ENCODE measurements around the gene GAGE12D.
"Not testable (repeated sequence)": the region's sequence is repeated elsewhere in the genome, so short reads cannot be mapped to it uniquely, and the experiment has no call there.

Gene GAGE12D

DNA sequence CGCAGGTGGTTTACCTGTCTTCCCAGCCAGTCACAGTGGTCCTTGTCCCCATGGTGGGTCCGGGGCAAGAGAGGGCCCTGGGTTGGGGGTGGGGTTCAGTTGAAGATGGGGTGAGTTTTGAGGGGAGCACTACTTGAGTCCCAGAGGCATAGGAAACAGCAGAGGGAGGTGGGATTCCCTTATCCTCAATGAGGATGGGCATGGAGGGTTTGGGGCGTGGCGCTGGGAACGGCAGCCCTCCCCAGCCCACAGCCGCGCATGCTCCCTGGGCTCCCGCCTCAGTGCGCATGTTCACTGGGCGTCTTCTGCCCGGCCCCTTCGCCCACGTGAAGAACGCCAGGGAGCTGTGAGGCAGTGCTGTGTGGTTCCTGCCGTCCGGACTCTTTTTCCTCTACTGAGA lies at the start of gene GAGE12D:
Gene GAGE12D, plus strand, starts transcription at position 301 of the 400 bp plus-strand sequence. CDS start 1,155 bp downstream, outside the sequence.
- H3K36me3 ChIP-seq (ENCODE audit: control insufficient read depth in 2 of 2, insufficient read depth in 1 of 2, low read length in 2 of 2); CTCF ChIA-PET; H3K4me3 ChIP-seq (ENCODE audit: low read depth, low read length); H3K4me1 ChIP-seq (ENCODE audit: control insufficient read depth, insufficient read depth, low read length); H3K9me3 ChIP-seq (ENCODE audit: control insufficient read depth, insufficient read depth, low read depth, low read length); POLR2A ChIA-PET; H3K27ac ChIP-seq (ENCODE audit: extremely low read depth, low read depth, low read length): not testable (repeated sequence)

GRCh38 chrX:49531877-49532276 lies 9.7 kb upstream of the GAGE12D start, which contains the start of gene GAGE12C:
GAGE12C (plus strand) TSS chrX:49532177; CDS start chrX:49533332, 1,155 bp downstream.
- CTCF ChIA-PET; H3K4me1 ChIP-seq (ENCODE audit: control insufficient read depth, insufficient read depth, low read length); H3K36me3 ChIP-seq (ENCODE audit: control insufficient read depth in 2 of 2, insufficient read depth in 1 of 2, low read length in 2 of 2); H3K27ac ChIP-seq (ENCODE audit: extremely low read depth, low read depth, low read length); H3K4me3 ChIP-seq (ENCODE audit: low read depth, low read length); H3K9me3 ChIP-seq (ENCODE audit: control insufficient read depth, insufficient read depth, low read depth, low read length); POLR2A ChIA-PET: not testable (repeated sequence)

GRCh38 chrX:49550989-49551388 lies 9.5 kb downstream of the GAGE12D start, which contains the start of gene GAGE12E:
GAGE12E (plus strand) TSS chrX:49551289; CDS start chrX:49552444, 1,155 bp downstream.
- H3K27ac ChIP-seq (ENCODE audit: extremely low read depth, low read depth, low read length); POLR2A ChIA-PET; H3K36me3 ChIP-seq (ENCODE audit: control insufficient read depth in 2 of 2, insufficient read depth in 1 of 2, low read length in 2 of 2); CTCF ChIA-PET; H3K9me3 ChIP-seq (ENCODE audit: control insufficient read depth, insufficient read depth, low read depth, low read length); H3K4me1 ChIP-seq (ENCODE audit: control insufficient read depth, insufficient read depth, low read length); H3K4me3 ChIP-seq (ENCODE audit: low read depth, low read length): not testable (repeated sequence)

- POLR2A ChIA-PET; CTCF ChIA-PET; H3K4me1 ChIP-seq (ENCODE audit: control insufficient read depth, insufficient read depth, low read length); H3K36me3 ChIP-seq (ENCODE audit: control insufficient read depth in 2 of 2, insufficient read depth in 1 of 2, low read length in 2 of 2); H3K4me3 ChIP-seq (ENCODE audit: low read depth, low read length); H3K27ac ChIP-seq (ENCODE audit: extremely low read depth, low read depth, low read length); H3K9me3 ChIP-seq (ENCODE audit: control insufficient read depth, insufficient read depth, low read depth, low read length): not testable (repeated sequence)
These were observed 19.0 kb downstream of the GAGE12D start, which contains the start of gene GAGE12F for GRCh38 chrX:49560542-49560941. GAGE12F (plus strand) TSS chrX:49560842; CDS start chrX:49561997, 1,155 bp downstream.

DNA sequence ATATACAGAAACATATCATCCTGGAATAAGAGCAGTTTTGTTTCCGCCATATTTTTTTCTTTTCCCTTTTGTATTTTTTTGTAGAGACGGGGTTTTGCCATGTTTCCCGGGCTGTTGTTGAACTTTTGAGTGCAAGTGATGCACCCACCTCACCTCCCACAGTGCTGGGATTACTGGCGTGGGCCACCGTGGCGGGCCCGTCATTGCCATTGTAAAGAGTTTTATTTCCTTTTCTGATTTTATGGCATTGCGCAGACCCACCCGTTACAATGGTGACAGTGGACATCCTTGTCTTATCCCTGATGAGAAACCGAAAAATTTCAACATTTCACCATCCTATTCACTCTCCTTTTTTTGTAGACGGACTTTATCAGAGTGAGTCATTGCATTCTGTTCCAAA lies 27.2 kb downstream of the GAGE12D start:
- CTCF ChIA-PET; H3K9me3 ChIP-seq (ENCODE audit: control insufficient read depth, insufficient read depth, low read depth, low read length); H3K36me3 ChIP-seq (ENCODE audit: control insufficient read depth in 2 of 2, insufficient read depth in 1 of 2, low read length in 2 of 2); H3K4me3 ChIP-seq (ENCODE audit: low read depth, low read length); H3K4me1 ChIP-seq (ENCODE audit: control insufficient read depth, insufficient read depth, low read length); POLR2A ChIA-PET; H3K27ac ChIP-seq (ENCODE audit: extremely low read depth, low read depth, low read length): not testable (repeated sequence)

DNA sequence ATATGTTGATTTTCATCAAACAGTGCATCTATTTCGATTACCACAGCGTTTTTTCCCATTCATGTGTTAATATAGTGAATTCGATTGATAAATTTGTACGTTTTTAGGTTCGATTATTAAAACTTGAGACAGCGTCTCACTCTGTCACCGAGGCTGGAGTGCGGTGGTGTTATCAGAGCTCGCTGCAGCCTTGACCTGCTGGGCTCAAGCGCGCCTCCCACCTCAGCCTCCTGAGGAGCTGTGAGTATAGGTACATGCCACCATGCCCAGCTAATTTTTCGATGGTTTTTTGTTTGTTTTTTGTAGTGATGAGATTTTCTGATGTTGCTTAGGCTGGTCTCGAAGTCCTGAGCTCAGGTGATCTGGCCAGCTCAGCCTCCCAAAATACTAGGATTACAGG lies 27.6 kb downstream of the GAGE12D start:
- H3K36me3 ChIP-seq (ENCODE audit: control insufficient read depth in 2 of 2, insufficient read depth in 1 of 2, low read length in 2 of 2); H3K27ac ChIP-seq (ENCODE audit: extremely low read depth, low read depth, low read length); H3K9me3 ChIP-seq (ENCODE audit: control insufficient read depth, insufficient read depth, low read depth, low read length); H3K4me3 ChIP-seq (ENCODE audit: low read depth, low read length); CTCF ChIA-PET; POLR2A ChIA-PET; H3K4me1 ChIP-seq (ENCODE audit: control insufficient read depth, insufficient read depth, low read length): not testable (repeated sequence)

DNA sequence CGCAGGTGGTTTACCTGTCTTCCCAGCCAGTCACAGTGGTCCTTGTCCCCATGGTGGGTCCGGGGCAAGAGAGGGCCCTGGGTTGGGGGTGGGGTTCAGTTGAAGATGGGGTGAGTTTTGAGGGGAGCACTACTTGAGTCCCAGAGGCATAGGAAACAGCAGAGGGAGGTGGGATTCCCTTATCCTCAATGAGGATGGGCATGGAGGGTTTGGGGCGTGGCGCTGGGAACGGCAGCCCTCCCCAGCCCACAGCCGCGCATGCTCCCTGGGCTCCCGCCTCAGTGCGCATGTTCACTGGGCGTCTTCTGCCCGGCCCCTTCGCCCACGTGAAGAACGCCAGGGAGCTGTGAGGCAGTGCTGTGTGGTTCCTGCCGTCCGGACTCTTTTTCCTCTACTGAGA lies 28.6 kb downstream of the GAGE12D start, which contains the start of gene GAGE12G:
Gene GAGE12G, plus strand, starts transcription at position 301 of the 400 bp plus-strand sequence. CDS start 1,155 bp downstream, outside the sequence.
- CTCF ChIA-PET; POLR2A ChIA-PET; H3K36me3 ChIP-seq (ENCODE audit: control insufficient read depth in 2 of 2, insufficient read depth in 1 of 2, low read length in 2 of 2); H3K27ac ChIP-seq (ENCODE audit: extremely low read depth, low read depth, low read length); H3K9me3 ChIP-seq (ENCODE audit: control insufficient read depth, insufficient read depth, low read depth, low read length); H3K4me3 ChIP-seq (ENCODE audit: low read depth, low read length); H3K4me1 ChIP-seq (ENCODE audit: control insufficient read depth, insufficient read depth, low read length): not testable (repeated sequence)

GRCh38 chrX:49579649-49580048 lies 38.1 kb downstream of the GAGE12D start, which contains the start of gene GAGE12H:
GAGE12H (plus strand) TSS chrX:49579949; CDS start chrX:49581104, 1,155 bp downstream.
- H3K27ac ChIP-seq (ENCODE audit: extremely low read depth, low read depth, low read length); H3K4me1 ChIP-seq (ENCODE audit: control insufficient read depth, insufficient read depth, low read length); H3K36me3 ChIP-seq (ENCODE audit: control insufficient read depth in 2 of 2, insufficient read depth in 1 of 2, low read length in 2 of 2); CTCF ChIA-PET; POLR2A ChIA-PET; H3K4me3 ChIP-seq (ENCODE audit: low read depth, low read length); H3K9me3 ChIP-seq (ENCODE audit: control insufficient read depth, insufficient read depth, low read depth, low read length): not testable (repeated sequence)

GRCh38 chrX:49589196-49589595 lies 47.7 kb downstream of the GAGE12D start, which contains the start of gene GAGE2A:
GAGE2A (plus strand) TSS chrX:49589496; CDS start chrX:49590651, 1,155 bp downstream.
- H3K4me1 ChIP-seq (ENCODE audit: control insufficient read depth, insufficient read depth, low read length); H3K36me3 ChIP-seq (ENCODE audit: control insufficient read depth in 2 of 2, insufficient read depth in 1 of 2, low read length in 2 of 2); H3K4me3 ChIP-seq (ENCODE audit: low read depth, low read length); POLR2A ChIA-PET; H3K9me3 ChIP-seq (ENCODE audit: control insufficient read depth, insufficient read depth, low read depth, low read length); CTCF ChIA-PET; H3K27ac ChIP-seq (ENCODE audit: extremely low read depth, low read depth, low read length): not testable (repeated sequence)

- H3K27ac ChIP-seq (ENCODE audit: extremely low read depth, low read depth, low read length); H3K4me3 ChIP-seq (ENCODE audit: low read depth, low read length); POLR2A ChIA-PET; H3K9me3 ChIP-seq (ENCODE audit: control insufficient read depth, insufficient read depth, low read depth, low read length); CTCF ChIA-PET; H3K36me3 ChIP-seq (ENCODE audit: control insufficient read depth in 2 of 2, insufficient read depth in 1 of 2, low read length in 2 of 2); H3K4me1 ChIP-seq (ENCODE audit: control insufficient read depth, insufficient read depth, low read length): not testable (repeated sequence)
These were observed 48.4 kb downstream of the GAGE12D start for GRCh38 chrX:49589769-49590478.

GRCh38 chrX:49590488-49590887 lies 49.0 kb downstream of the GAGE12D start:
- H3K4me3 ChIP-seq (ENCODE audit: low read depth, low read length); H3K36me3 ChIP-seq (ENCODE audit: control insufficient read depth in 2 of 2, insufficient read depth in 1 of 2, low read length in 2 of 2); POLR2A ChIA-PET; H3K4me1 ChIP-seq (ENCODE audit: control insufficient read depth, insufficient read depth, low read length); H3K27ac ChIP-seq (ENCODE audit: extremely low read depth, low read depth, low read length); CTCF ChIA-PET; H3K9me3 ChIP-seq (ENCODE audit: control insufficient read depth, insufficient read depth, low read depth, low read length): not testable (repeated sequence)

Measured in HEK293 (cell line).